IPS-15b (cell line): ENCODE results near the gene TAGLN3.

ENCODE experiments used
- H3K27me3 ChIP-seq: one replicate; pipeline ENCODE4 v1.6.1; 2013; ENCODE audit warnings: low read length; ENCODE audit not compliant: control insufficient read depth, insufficient read depth
- H3K36me3 ChIP-seq: one replicate; pipeline ENCODE4 v1.6.1; 2013; ENCODE audit warnings: low read length; ENCODE audit not compliant: control insufficient read depth, insufficient read depth
- H3K4me1 ChIP-seq: one replicate; pipeline ENCODE4 v1.6.1; 2013; ENCODE audit warnings: mild to moderate bottlenecking, low read length; ENCODE audit not compliant: control insufficient read depth, insufficient read depth
- H3K4me3 ChIP-seq: one replicate; pipeline ENCODE4 v1.5.1; 2013; ENCODE audit warnings: low read depth, low read length
- H3K9ac ChIP-seq: one replicate; pipeline ENCODE4 v1.6.1; 2013; ENCODE audit warnings: low read depth, mild to moderate bottlenecking, low read length
- H3K9me3 ChIP-seq: one replicate; pipeline ENCODE4 v1.6.1; 2013; ENCODE audit warnings: mild to moderate bottlenecking, low read length; ENCODE audit not compliant: control insufficient read depth, insufficient read depth

Gene TAGLN3

DNA sequence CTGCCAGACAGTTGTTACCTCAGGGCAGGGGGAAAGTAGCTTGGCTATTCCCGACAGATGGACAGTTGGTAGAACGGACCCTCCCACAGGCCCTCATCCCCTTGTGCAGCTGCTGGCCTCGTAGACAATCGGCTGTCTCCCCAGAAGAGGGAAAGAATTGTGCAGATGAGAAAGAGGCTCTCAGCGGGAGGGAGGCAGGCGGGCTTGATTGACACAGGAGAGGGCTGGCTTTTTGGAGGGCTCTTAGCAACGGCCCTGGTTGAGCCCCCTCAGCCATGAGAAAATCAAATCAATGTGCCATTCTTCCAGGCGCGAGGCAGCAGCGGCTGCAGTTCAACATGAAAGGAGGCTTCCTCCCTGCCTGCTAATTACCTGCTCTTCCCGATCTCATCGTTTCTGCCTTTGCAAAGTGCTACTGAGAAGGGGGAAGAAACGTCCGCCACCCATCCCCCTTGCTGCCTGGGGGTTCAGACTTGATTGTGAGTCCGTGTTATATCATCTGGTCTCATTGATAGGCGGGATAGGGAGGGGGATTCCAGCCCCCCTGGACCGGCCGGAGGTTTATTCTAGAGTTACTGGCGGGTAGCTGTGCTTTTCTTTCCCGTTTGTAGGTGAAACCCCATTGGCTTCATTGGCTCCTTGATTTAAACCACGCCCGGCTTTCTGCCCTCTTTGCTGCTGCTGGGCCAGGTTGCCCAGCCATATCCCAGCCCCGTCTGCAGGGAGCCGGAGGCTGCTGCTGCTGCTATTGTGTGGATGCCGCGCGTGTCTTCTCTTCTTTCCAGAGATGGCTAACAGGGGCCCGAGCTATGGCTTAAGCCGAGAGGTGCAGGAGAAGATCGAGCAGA lies at the start of gene TAGLN3:
Gene TAGLN3, plus strand, starts transcription at position 287 of the 848 bp plus-strand sequence. Its CDS starts 501 bp downstream, at position 788.
- H3K9me3 ChIP-seq = no peaks in the 10 kb centered on the region
- peaks cover 23% of the 10 kb centered on the region for H3K27me3 ChIP-seq
- peak within 1 kb of the TSS; percentile 90 for H3K4me3 ChIP-seq
- H3K4me1 ChIP-seq = peaks cover 21% of the 10 kb centered on the region
- H3K9ac ChIP-seq = peak within 1 kb of the TSS; percentile 68
- no peaks in the 10 kb centered on the region for H3K36me3 ChIP-seq

- Histone ChIP-seq H3K4me1 (peaks cover 6% of the 10 kb centered on the region), H3K27me3 (no peaks in the 10 kb centered on the region), H3K4me3 (no peak overlapping the region), H3K9me3 (no peaks in the 10 kb centered on the region), H3K9ac (no peak overlapping the region), H3K36me3 (no peaks in the 10 kb centered on the region)
Measured at GRCh38 chr3:111949712-111950111, 49.0 kb upstream of the TAGLN3 start.

- no peaks in the 10 kb centered on the region for H3K36me3 ChIP-seq
- H3K9me3 ChIP-seq = no peaks in the 10 kb centered on the region
Measured at GRCh38 chr3:111951032-111951431, 47.7 kb upstream of the TAGLN3 start.

GRCh38 chr3:111952086-111952485 lies 46.6 kb upstream of the TAGLN3 start:
- H3K4me1 ChIP-seq = peaks cover 15% of the 10 kb centered on the region
- no peaks in the 10 kb centered on the region for H3K9me3 ChIP-seq
- H3K36me3 ChIP-seq = no peaks in the 10 kb centered on the region
- H3K27me3 ChIP-seq = no peaks in the 10 kb centered on the region
- no peak overlapping the region for H3K9ac ChIP-seq
- H3K4me3 ChIP-seq = no peak overlapping the region

More at GRCh38 chr3:111951032-111951431, 47.7 kb upstream of the TAGLN3 start:
- Histone ChIP-seq H3K27me3 (no peaks in the 10 kb centered on the region), H3K4me3 (no peak overlapping the region), H3K4me1 (peaks cover 6% of the 10 kb centered on the region), H3K9ac (no peak overlapping the region)

DNA sequence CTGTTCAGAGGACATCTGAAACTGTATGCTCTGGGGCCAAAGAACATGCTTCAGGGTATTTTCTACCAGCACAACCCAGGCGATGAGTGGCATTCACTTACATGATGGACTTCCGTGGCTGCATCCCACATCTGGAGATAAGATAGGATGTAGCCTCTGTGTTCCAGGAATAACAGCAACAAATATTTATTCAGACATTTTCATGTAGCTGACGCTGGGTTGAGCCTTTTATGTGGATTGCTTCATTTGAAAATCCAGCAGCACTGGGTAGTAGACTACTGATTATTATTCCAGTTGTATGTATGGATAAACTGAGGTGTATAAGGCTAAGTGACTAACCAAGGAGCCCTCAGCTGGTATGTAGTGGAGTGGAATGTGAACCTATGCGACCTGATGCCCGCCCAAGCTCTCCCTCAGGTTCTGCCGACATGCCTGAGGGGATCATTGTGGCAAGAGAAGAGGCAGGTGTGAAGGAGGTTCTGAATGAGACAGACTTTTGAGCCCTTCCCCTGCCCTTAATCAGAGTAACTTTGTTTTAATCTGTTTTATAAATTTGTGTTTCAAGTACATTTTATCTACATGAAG lies 45.8 kb upstream of the TAGLN3 start:
- Histone ChIP-seq H3K27me3 (no peaks in the 10 kb centered on the region), H3K9me3 (no peaks in the 10 kb centered on the region), H3K4me3 (no peak overlapping the region), H3K9ac (no peak overlapping the region), H3K4me1 (peaks cover 20% of the 10 kb centered on the region), H3K36me3 (no peaks in the 10 kb centered on the region)

GRCh38 chr3:111954228-111954990 lies 44.3 kb upstream of the TAGLN3 start:
- Histone ChIP-seq H3K4me3 (no peak overlapping the region), H3K36me3 (no peaks in the 10 kb centered on the region), H3K27me3 (no peaks in the 10 kb centered on the region), H3K9ac (no peak overlapping the region), H3K4me1 (peaks cover 24% of the 10 kb centered on the region), H3K9me3 (no peaks in the 10 kb centered on the region)

GRCh38 chr3:111955876-111956275 lies 42.8 kb upstream of the TAGLN3 start:
- Histone ChIP-seq H3K9me3 (no peaks in the 10 kb centered on the region), H3K36me3 (no peaks in the 10 kb centered on the region), H3K27me3 (no peaks in the 10 kb centered on the region)

GRCh38 chr3:111956449-111956848 lies 42.3 kb upstream of the TAGLN3 start:
- no peaks in the 10 kb centered on the region for H3K9me3 ChIP-seq
- H3K27me3 ChIP-seq = no peaks in the 10 kb centered on the region
- H3K36me3 ChIP-seq = no peaks in the 10 kb centered on the region
- H3K4me3 ChIP-seq = no peak overlapping the region
- H3K9ac ChIP-seq = no peak overlapping the region
- H3K4me1 ChIP-seq = peaks cover 24% of the 10 kb centered on the region

More at GRCh38 chr3:111955876-111956275, 42.8 kb upstream of the TAGLN3 start:
- no peak overlapping the region for H3K4me3 ChIP-seq
- H3K9ac ChIP-seq = no peak overlapping the region
- H3K4me1 ChIP-seq = peaks cover 24% of the 10 kb centered on the region

DNA sequence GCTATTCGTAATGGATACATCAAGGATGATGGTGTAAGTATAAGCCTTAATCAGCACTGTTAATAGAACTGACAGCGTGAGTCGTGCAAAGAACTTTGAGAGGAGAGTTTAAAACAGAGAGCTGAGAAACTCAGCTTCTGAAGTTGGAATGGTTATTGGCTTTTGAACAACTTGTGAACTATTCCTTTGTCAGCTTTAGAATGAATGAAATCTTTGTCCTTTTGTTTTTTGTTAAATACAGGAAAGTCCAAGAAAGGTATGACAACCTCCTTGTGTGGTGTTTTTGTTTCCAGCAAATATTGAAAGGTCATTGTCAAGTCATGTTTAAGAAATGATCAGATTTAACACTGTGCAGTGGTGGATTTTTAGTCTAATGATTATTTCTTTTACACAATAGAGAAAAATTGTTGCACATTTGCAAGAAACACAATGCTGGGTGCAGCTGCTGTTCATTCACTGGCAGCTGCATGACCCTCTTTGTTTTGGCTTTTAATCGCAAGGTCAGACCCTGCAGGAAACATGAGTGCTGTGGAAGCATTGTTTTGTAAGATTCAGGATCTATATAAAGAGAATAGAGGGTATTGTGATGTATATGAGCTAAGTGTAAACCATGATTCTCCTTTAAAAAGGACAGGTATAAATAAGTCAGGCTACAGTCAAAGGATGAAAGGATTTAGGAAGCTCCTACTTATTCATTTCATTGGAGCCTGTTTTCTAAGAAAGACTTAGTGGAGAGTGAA lies 41.6 kb upstream of the TAGLN3 start:
- no peak overlapping the region for H3K4me3 ChIP-seq
- peaks cover 24% of the 10 kb centered on the region for H3K4me1 ChIP-seq
- H3K36me3 ChIP-seq = no peaks in the 10 kb centered on the region
- no peaks in the 10 kb centered on the region for H3K27me3 ChIP-seq
- no peaks in the 10 kb centered on the region for H3K9me3 ChIP-seq
- no peak overlapping the region for H3K9ac ChIP-seq

DNA sequence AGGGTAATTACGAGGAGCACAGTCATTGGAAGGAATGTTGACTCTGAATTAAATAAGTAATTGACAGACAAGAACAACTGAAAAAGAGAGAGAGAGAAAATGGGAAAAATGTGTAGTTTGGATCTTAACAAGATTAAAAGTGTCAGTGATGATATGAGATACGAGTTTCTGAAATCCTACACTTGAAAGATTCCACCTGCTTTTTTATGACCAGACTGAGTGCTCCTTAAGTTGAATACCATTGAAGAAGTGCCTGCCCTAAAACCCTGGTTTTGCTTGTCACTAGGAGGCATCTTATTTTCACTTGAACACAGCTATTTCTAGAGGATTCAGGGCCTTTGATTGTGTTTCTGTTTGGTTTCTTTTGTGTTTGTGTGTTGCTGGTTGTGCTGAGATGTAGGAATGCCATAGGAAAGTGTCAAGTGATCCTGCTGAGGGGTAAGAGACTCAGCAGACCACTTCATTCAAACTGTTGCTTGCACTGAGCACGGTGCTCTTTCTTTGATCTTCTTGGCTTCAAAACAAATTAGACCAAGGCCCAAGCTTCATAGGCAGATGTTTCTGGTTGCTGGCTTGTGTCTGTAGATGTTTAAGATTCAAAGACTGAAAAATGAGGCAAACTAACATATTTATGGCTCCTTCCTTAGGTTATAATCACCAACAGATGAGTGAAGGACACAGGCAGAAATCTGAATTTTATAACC lies 37.1 kb upstream of the TAGLN3 start:
- H3K4me1 ChIP-seq = peaks cover 14% of the 10 kb centered on the region
- no peak overlapping the region for H3K9ac ChIP-seq
- no peaks in the 10 kb centered on the region for H3K9me3 ChIP-seq
- H3K36me3 ChIP-seq = no peaks in the 10 kb centered on the region
- H3K27me3 ChIP-seq = no peaks in the 10 kb centered on the region
- H3K4me3 ChIP-seq = no peak overlapping the region

- Histone ChIP-seq H3K27me3 (no peaks in the 10 kb centered on the region), H3K4me3 (no peak overlapping the region), H3K9me3 (no peaks in the 10 kb centered on the region), H3K4me1 (peaks cover 6% of the 10 kb centered on the region), H3K9ac (no peak overlapping the region), H3K36me3 (no peaks in the 10 kb centered on the region)
Measured at GRCh38 chr3:111963424-111963823, 35.3 kb upstream of the TAGLN3 start.
